ENCODE results near the gene CD46. TPM values are rescaled to one million over a fixed set of nuclear protein-coding genes. Genes with fewer than 3 reads are reported as not detected.

CD46 gene
- total RNA-seq, 1 donor from 2014 or later: 97.3 TPM

DNA sequence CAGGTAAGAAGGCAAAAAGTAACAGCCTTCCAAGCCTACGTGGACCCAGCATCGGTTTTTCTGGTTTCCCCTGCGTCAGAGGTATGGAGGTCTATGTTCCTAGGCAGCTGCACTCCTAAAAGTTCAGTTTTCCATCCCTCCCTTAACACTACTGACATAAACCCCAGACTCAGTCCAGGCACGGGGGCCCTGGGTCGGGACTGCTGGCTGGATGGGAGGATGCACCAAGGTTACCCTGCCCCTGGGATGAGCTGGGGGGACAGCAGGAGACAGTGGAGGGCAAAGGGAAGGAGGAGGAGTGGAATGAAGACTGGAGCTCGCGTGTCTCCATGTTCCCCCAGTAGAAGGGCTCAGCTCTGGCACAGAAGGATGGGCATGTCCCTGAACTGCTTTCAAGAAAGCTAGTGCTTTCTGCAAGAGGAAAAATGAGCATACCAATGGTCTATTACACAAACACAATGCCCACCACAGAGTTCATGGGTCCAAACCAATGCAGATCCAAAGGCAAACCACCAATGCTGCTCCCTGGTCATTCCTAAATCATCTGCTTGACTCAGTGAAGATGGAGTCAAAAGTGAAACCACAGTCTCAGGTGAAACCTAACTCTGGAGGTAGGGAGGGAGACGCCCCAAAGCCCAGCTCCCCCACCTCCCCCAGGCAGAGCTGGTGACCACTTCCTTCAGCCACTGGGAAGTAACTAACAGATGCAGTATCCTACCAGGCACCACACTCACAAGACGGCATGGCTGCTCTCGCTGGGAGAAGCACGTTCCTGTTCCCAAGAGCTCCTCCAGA, 54.9 kb downstream of the CD46 start:
- Mint-ChIP-seq H3K27me3 (ENCODE audit: unreplicated experiment) (no peaks in the 10 kb centered on the region), H3K36me3 (ENCODE audit: unreplicated experiment) (no peaks in the 10 kb centered on the region), H3K4me3 (ENCODE audit: unreplicated experiment) (no peak overlapping the region), H3K4me1 (ENCODE audit: unreplicated experiment) (peaks cover 21% of the 10 kb centered on the region), H3K27ac (ENCODE audit: unreplicated experiment) (peak overlapping the region; percentile 89), H3K9me3 (ENCODE audit: unreplicated experiment) (no peaks in the 10 kb centered on the region)
- peak; percentile 76 for DNase-seq (ENCODE audit: extremely low spot score, unreplicated experiment)
- TF ChIP-seq, protein P1, sequence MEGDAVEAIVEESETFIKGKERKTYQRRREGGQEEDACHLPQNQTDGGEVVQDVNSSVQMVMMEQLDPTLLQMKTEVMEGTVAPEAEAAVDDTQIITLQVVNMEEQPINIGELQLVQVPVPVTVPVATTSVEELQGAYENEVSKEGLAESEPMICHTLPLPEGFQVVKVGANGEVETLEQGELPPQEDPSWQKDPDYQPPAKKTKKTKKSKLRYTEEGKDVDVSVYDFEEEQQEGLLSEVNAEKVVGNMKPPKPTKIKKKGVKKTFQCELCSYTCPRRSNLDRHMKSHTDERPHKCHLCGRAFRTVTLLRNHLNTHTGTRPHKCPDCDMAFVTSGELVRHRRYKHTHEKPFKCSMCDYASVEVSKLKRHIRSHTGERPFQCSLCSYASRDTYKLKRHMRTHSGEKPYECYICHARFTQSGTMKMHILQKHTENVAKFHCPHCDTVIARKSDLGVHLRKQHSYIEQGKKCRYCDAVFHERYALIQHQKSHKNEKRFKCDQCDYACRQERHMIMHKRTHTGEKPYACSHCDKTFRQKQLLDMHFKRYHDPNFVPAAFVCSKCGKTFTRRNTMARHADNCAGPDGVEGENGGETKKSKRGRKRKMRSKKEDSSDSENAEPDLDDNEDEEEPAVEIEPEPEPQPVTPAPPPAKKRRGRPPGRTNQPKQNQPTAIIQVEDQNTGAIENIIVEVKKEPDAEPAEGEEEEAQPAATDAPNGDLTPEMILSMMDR (IDR thresholded peaks at IDR 0.05): no peak

DNA sequence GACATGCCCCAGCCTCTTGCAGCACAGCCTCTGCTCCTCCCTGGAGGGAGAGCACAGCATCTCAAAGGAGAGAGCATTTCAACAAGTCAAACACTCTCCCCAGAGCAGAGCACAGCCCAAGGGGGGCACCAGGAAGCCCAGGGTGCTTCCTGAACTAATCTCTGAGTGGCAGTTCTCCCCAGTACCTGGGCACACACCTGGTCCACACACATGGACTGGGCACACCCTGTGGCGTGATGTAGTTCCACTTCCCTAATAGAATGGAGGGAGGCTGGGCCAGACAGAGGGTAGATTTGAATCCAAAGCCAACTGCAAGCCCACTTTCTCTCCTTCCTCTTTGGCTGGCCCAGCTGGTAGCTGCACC, 55.5 kb downstream of the CD46 start:
- TF ChIP-seq, protein P1 (IDR thresholded peaks at IDR 0.05): no peak
- Mint-ChIP-seq H3K27me3 (ENCODE audit: unreplicated experiment) (no peaks in the 10 kb centered on the region), H3K36me3 (ENCODE audit: unreplicated experiment) (peaks cover 4% of the 10 kb centered on the region), H3K27ac (ENCODE audit: unreplicated experiment) (peak overlapping the region; percentile 2), H3K4me3 (ENCODE audit: unreplicated experiment) (no peak overlapping the region), H3K9me3 (ENCODE audit: unreplicated experiment) (no peaks in the 10 kb centered on the region), H3K4me1 (ENCODE audit: unreplicated experiment) (peaks cover 21% of the 10 kb centered on the region)
- peak; percentile 72 for DNase-seq (ENCODE audit: extremely low spot score, unreplicated experiment)

DNA sequence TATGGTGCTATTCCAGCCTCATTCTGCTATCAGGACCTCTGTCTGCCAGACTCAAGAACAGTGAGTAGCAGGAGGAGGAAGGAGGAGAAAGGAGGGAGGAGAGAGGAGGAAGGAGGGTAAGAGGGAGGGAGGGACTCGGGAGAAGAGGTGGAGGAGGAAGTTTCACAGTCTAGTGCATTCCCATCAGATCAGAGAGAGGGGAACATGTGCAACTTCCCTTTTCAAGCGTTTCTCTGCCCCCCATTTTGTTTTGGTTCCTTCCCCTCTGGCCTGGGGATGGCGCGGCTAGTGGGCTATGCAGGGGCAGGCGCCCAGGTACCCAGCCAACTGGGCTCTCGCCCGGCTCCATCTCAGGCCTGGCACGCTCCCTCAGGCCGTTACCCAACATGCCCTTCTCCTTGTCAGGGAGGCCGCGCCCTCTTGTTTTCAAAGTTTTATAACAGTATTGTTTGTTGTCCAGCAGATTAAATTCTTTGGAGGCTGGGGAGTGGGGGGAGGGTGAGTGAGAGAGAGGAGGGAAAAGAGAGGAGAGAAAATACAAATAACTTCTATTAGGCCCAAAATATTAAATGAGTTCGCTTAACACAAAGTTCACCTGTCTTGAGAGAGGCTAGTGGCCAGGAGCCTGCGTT, 56.0 kb downstream of the CD46 start:
- DNase-seq (ENCODE audit: extremely low spot score, unreplicated experiment): peak; percentile 74
- Mint-ChIP-seq H3K27ac (ENCODE audit: unreplicated experiment) (no peak overlapping the region), H3K27me3 (ENCODE audit: unreplicated experiment) (no peaks in the 10 kb centered on the region), H3K36me3 (ENCODE audit: unreplicated experiment) (peaks cover 5% of the 10 kb centered on the region), H3K4me3 (ENCODE audit: unreplicated experiment) (no peak overlapping the region), H3K4me1 (ENCODE audit: unreplicated experiment) (peaks cover 21% of the 10 kb centered on the region), H3K9me3 (ENCODE audit: unreplicated experiment) (no peaks in the 10 kb centered on the region)
- TF ChIP-seq, protein P1 (IDR thresholded peaks at IDR 0.05): no peak

DNA sequence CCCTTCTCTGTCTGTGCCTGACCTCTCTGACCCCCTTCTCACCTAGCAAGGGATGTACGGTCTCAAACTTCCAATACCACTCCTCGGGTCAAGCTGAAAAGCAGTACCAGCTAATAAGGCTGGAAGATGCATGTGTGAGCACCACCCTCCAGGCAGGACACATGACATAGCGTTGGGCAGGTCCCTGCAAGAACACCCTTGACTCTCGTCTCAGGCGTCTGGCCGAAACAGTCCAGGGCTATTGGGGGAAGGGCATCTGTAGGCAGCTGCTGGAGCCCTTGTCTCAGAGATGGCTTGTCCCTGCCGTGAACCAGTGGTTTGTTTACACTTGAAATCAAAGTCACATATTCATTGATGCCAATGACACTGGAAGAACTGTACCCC, 56.5 kb downstream of the CD46 start:
- TF ChIP-seq, protein P1 (IDR thresholded peaks at IDR 0.05): no peak
- H3K27me3 Mint-ChIP-seq (ENCODE audit: unreplicated experiment): no peaks in the 10 kb centered on the region
- H3K4me1 Mint-ChIP-seq (ENCODE audit: unreplicated experiment): peaks cover 21% of the 10 kb centered on the region
- peak; percentile 62 for DNase-seq (ENCODE audit: extremely low spot score, unreplicated experiment)
- H3K4me3 Mint-ChIP-seq (ENCODE audit: unreplicated experiment): no peak overlapping the region
- H3K9me3 Mint-ChIP-seq (ENCODE audit: unreplicated experiment): no peaks in the 10 kb centered on the region
- no peak overlapping the region for H3K27ac Mint-ChIP-seq (ENCODE audit: unreplicated experiment)
- H3K36me3 Mint-ChIP-seq (ENCODE audit: unreplicated experiment): peaks cover 5% of the 10 kb centered on the region

DNA sequence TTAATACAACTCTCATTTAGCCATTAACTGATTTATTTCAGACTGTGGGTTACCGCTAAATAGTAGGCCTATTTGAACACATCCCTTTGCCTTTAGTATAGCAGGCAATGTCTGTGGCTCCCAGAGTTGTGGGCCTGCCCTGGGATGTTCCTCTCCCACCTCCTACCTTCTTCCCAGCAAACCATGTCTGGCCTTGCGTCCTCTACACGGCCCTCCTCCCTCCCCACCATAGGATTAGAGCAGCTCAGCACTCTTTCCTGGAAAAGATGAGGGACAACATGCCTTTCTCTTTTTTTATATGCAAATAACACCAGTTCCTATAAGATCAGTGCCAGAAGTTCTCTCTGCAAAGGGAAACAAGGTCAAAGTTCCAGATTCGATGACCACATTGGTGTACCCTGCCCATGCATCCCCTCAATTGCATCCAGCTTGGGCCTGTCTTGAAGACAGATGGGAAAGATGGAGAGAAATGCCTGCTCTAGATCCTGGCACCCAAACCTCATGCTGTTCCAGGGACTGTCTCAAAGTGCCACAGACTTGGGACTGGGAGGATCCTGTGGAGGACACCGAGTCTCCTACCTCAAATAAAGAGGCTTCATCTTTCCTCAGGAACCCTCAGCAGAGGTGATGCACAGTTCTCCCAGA, 57.2 kb downstream of the CD46 start:
- Mint-ChIP-seq H3K36me3 (ENCODE audit: unreplicated experiment) (peaks cover 5% of the 10 kb centered on the region), H3K4me1 (ENCODE audit: unreplicated experiment) (peaks cover 21% of the 10 kb centered on the region), H3K27ac (ENCODE audit: unreplicated experiment) (no peak overlapping the region), H3K9me3 (ENCODE audit: unreplicated experiment) (no peaks in the 10 kb centered on the region), H3K4me3 (ENCODE audit: unreplicated experiment) (no peak overlapping the region), H3K27me3 (ENCODE audit: unreplicated experiment) (no peaks in the 10 kb centered on the region)
- TF ChIP-seq, protein P1 (IDR thresholded peaks at IDR 0.05): no peak
- no peak for DNase-seq (ENCODE audit: extremely low spot score, unreplicated experiment)
